Hematopoietic multipotent progenitor cell treated with erythropoietin and hydrocortisone succinate and interleukin-3 and kit ligand, for 15 days (in vitro differentiated cells): ENCODE measurements around the gene MYL2.

Experiments
- DNase-seq: peaks from one replicate; pipeline ENCODE4 v3.0.0-alpha.2; 2015; ENCODE audit warnings: low spot score

The MYL2 gene

GRCh38 chr12:110888256-110888991, 32.0 kb downstream of the MYL2 start:
- DNase-seq: no peak

- no peak for DNase-seq
Measured at GRCh38 chr12:110885152-110885840, 35.1 kb downstream of the MYL2 start.

DNA sequence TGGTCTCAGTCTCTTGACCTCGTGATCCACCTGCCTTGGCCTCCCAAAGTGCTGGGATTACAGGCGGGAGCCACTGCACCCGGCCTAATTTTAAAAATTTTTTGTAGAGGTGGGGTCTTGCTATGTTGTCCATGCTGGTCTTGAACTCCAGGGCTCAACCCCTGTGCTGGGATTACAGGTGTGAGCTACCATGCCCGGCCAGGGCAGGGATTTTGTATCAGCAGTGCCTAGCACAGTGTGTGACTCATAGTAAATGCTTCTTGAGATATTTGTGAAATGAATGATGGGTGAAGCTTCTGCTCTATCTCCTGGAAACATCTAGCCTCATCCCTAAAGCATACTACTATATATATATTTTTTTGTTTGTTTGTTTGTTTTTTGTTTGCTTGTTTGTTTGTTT, 37.1 kb downstream of the MYL2 start:
- DNase-seq: no peak

DNA sequence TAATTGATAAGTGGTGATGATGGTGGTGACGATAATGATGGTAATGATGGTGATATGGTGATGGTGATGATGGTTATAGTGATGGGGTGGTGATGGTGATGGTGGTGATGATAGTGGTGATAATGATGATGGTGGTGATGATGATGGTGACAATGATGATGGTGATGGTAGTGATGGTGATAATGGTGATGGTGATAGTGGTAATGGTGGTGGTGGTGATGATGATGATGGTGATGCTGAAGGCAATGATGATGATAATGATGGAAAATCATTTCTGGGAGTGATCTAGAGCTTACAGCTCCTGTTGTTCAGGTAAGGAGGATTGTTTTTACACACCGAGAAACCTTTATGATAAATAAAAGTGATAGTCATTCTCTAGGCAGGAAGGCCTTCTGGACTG, 39.7 kb downstream of the MYL2 start:
- no peak for DNase-seq

GRCh38 chr12:110874781-110875180, 45.6 kb downstream of the MYL2 start:
- DNase-seq: no peak

DNA sequence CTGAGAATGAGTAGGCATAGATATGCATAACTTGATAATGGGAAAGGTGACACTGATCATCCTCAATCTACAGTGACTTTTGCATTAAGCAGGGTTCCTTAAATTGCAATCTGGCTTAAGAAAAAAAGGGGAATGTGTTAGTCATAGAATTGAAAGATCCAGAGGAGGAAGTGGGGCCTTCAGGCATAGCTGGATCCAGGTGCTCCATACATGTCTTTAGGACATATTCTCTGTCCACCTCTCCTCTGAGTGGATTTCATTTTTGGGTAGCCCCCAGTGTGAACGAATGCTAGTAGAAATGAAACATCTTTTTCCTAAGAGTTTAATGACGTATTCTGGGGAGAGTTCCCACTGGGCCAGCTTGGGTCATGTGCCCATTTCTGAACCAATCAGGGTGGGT, 46.0 kb downstream of the MYL2 start:
- no peak for DNase-seq

GRCh38 chr12:110872100-110872499, 48.3 kb downstream of the MYL2 start:
- DNase-seq: no peak

DNA sequence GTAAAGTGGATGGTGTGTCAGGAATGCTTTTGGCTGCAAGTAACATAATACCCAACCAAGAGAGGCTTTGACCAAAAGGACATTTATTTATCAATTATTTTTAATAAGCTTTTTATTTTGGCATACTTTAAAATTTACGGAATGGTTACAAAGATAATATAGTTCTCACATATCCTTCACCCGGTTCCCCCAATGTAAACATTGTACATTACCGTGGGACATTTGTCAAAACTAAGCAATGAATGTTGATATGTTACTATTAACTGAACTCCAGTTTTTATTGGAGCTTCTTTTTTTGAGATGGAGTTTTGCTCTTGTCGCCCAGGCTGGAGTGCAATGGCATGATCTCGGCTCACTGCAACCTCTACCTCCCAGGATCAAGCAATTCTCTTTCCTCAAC, 50.6 kb downstream of the MYL2 start:
- DNase-seq: no peak

- no peak for DNase-seq
Measured at GRCh38 chr12:110869026-110869425, 51.4 kb downstream of the MYL2 start.

DNA sequence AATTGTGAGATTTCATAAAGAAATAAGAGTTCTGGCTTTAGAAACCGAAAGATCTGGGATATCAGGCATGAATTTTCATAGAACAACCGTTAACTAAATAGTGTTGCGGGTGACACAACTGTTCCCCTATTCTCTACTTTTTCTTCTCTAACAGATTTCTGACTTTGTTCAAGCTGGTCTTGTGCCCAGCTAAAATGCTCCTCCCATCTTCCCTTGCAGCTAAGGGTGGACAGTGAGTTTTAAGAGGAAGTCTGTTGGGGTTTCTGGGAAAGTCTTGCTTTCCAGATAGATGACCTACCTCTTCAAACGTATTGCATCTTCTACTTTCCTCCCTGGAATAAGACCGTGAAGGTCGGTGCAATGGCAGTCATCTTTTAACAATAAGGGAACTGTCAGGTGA, 54.9 kb downstream of the MYL2 start:
- no peak for DNase-seq

GRCh38 chr12:110863161-110863560, 57.2 kb downstream of the MYL2 start:
- DNase-seq: no peak

- DNase-seq: no peak
Measured at GRCh38 chr12:110862329-110862728, 58.0 kb downstream of the MYL2 start.

GRCh38 chr12:110861729-110862128, 58.6 kb downstream of the MYL2 start:
- no peak for DNase-seq
